ENCODE results near the gene ZNRF1.

ZNRF1 gene

GRCh38 chr16:75027520-75028300 is 28.9 kb downstream of the ZNRF1 start:
- DNase-seq (ENCODE audit: low spot score): no peak

GRCh38 chr16:75028544-75029135 is 29.8 kb downstream of the ZNRF1 start:
- DNase-seq (ENCODE audit: low spot score): no peak

GRCh38 chr16:75029854-75030253 is 31.0 kb downstream of the ZNRF1 start:
- no peak for DNase-seq (ENCODE audit: low spot score)

GRCh38 chr16:75032655-75033054 is 33.8 kb downstream of the ZNRF1 start:
- no peak for DNase-seq (ENCODE audit: low spot score)

GRCh38 chr16:75035410-75035968 is 36.7 kb downstream of the ZNRF1 start:
- no peak for DNase-seq (ENCODE audit: low spot score)

GRCh38 chr16:75038036-75038858 is 39.4 kb downstream of the ZNRF1 start:
- peak; percentile 40 for DNase-seq (ENCODE audit: low spot score)

- DNase-seq (ENCODE audit: low spot score): no peak
Measured at GRCh38 chr16:75039941-75040340, 41.1 kb downstream of the ZNRF1 start.

GRCh38 chr16:75042426-75043174 is 43.8 kb downstream of the ZNRF1 start:
- no peak for DNase-seq (ENCODE audit: low spot score)

GRCh38 chr16:75043175-75043895 is 44.5 kb downstream of the ZNRF1 start:
- DNase-seq (ENCODE audit: low spot score): no peak

- DNase-seq (ENCODE audit: low spot score): no peak
Measured at GRCh38 chr16:75044800-75045361, 46.1 kb downstream of the ZNRF1 start.

- DNase-seq (ENCODE audit: low spot score): no peak
Measured at GRCh38 chr16:75045424-75045823, 46.6 kb downstream of the ZNRF1 start.

- DNase-seq (ENCODE audit: low spot score): no peak
Measured at GRCh38 chr16:75048054-75048453, 49.2 kb downstream of the ZNRF1 start.

GRCh38 chr16:75048530-75048929 is 49.7 kb downstream of the ZNRF1 start:
- no peak for DNase-seq (ENCODE audit: low spot score)

GRCh38 chr16:75052481-75053202 is 53.8 kb downstream of the ZNRF1 start:
- no peak for DNase-seq (ENCODE audit: low spot score)

- DNase-seq (ENCODE audit: low spot score): peak; percentile 69
Measured at GRCh38 chr16:75053791-75054555, 55.1 kb downstream of the ZNRF1 start.

GRCh38 chr16:75054556-75054947 is 55.7 kb downstream of the ZNRF1 start:
- no peak for DNase-seq (ENCODE audit: low spot score)

- no peak for DNase-seq (ENCODE audit: low spot score)
Measured at GRCh38 chr16:75058806-75059205, 60.0 kb downstream of the ZNRF1 start.

GRCh38 chr16:75059411-75059810 is 60.6 kb downstream of the ZNRF1 start:
- DNase-seq (ENCODE audit: low spot score): no peak

- DNase-seq (ENCODE audit: low spot score): no peak
Measured at GRCh38 chr16:75060723-75061122, 61.9 kb downstream of the ZNRF1 start.
